Astrocyte of the spinal cord (primary cell): ENCODE data around the gene C15orf61.

Experiments
- DNase-seq: peaks from one replicate; pipeline ENCODE4 v3.0.0; 2011; ENCODE audit warnings: low read depth, low spot score
- H3K4me3 ChIP-seq: 2 replicates; pipeline ENCODE4 v1.5.1; 2011; ENCODE audit warnings: low read depth, mild to moderate bottlenecking, low read length, moderate library complexity
- in situ Hi-C: cut with HindIII; loops from 2 replicates; pipeline ENCODE4 v1.10.0; 2017; ENCODE audit warnings: low sequenced_read_pairs
- TF ChIP-seq, protein P1 (sequence below): IDR thresholded peaks from 2 replicates; pipeline ENCODE4 v1.5.1; 2012; ENCODE audit warnings: low read depth, mild to moderate bottlenecking, low read length, inconsistent platforms

Gene C15orf61

DNA sequence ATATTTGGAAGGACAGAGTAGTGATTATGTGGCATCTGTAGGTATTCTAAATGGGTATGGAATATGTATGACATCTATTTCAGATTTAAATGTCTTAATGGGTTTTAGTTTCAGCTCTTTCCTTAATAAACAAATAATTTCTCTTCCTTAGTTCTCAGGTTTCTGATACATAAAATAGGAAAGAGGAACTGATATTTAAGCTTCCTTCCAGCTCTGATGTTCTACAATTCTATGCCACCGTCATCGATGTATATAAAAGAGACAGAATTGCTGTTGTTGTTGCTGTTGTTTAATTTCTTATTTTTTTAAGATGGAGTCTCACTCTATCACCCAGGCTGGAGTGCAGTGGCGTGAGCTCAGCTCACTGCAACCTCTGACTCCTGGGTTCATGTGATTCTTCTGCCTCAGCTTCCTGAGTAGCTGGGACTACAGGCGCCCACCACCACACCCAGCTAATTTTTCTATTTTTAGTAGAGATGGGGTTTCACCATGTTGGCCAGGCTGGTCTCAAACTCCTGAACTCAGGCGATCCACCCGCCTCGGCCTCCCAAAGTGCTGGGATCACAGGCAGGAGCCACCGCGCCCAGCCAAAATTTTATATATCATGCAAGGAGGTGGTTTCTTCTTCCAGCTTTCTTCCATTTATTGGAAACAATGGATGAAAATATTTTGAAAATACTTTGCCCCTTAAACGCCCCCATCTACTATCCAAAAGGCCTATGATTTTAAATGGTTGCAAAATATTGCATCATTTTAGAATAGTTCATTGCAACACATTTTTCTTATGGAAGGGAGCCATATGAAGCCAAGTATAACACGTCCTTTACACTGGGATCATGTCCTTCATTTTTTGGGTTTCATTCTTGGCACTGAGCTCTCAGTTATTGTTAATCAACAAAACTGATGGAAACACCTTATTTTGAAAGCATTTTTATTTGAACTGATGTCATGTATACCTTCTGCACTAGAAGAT is 13.9 kb upstream of the C15orf61 start:
- DNase-seq, result no peak
- TF ChIP-seq, protein P1, sequence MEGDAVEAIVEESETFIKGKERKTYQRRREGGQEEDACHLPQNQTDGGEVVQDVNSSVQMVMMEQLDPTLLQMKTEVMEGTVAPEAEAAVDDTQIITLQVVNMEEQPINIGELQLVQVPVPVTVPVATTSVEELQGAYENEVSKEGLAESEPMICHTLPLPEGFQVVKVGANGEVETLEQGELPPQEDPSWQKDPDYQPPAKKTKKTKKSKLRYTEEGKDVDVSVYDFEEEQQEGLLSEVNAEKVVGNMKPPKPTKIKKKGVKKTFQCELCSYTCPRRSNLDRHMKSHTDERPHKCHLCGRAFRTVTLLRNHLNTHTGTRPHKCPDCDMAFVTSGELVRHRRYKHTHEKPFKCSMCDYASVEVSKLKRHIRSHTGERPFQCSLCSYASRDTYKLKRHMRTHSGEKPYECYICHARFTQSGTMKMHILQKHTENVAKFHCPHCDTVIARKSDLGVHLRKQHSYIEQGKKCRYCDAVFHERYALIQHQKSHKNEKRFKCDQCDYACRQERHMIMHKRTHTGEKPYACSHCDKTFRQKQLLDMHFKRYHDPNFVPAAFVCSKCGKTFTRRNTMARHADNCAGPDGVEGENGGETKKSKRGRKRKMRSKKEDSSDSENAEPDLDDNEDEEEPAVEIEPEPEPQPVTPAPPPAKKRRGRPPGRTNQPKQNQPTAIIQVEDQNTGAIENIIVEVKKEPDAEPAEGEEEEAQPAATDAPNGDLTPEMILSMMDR, result no peak
- in situ Hi-C loops, result no loop called here
- H3K4me3 ChIP-seq, result no peak overlapping the region

DNA sequence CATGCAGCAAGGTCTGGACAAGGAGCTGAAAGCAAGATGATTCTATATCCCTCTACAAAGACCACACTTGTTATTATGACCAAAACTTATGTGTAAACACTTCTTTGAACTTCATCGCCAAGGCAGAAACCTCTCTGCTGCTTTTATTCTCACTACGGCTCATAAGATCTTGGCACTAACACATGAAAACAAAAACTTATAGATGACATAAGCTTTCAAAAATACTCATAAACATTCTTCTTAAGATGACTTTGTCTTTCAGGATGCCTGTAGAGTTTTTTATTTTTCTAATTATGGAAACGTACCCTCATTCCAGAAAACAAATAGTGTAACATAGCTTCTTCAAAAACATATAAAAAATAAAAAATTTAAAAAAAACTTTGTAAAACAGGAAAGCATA is 12.5 kb upstream of the C15orf61 start:
- in situ Hi-C loops, result no loop called here
- TF ChIP-seq, protein P1, result no peak
- H3K4me3 ChIP-seq, result no peak overlapping the region
- no peak for DNase-seq

DNA sequence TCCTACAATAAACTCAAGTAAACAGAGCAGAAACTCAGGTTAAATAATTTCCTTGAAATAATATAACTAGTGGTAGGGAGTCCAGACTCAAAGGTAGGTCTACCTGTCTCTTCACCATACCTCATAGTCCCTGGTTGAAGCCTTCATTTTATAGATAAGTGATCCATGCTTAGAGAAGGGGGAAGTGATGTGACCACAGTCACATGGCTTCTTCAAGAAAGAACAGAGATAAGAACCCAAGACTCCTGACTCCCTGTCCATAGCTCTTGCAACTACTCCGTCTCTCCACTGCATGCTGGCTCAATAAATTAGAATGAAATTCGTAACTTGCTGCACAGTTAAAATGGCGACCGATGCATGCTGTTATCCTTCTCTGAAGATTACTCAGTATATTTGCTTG is 11.0 kb upstream of the C15orf61 start:
- no peak for DNase-seq
- in situ Hi-C loops, result no loop called here
- H3K4me3 ChIP-seq, result no peak overlapping the region
- TF ChIP-seq, protein P1, result no peak

DNA sequence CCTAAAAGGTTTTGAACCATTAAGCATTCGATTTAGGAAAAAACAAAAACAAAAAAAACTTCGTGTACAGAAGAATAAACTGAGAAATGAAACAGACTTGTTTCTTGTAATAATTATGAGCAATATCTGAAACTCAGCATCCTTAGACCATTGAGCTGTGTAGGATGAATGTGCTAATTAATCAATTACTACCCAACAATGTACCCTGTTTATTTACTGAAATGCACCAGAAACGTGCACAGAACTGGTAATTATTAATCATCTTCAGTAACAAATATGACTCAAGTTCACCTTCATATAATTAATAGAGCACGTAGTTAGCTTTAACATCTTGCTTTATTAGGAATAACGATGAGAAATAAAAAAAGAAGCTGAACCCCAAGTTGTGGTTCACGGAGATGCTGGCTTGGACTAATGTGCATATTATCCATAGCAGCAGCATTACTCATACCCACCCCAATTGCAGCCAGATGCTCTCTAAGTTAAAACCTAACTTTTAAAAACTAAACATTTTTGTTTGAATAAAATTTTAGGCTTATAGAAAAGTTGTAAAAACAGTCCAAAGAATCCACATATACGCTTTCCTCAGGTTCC is 10.2 kb upstream of the C15orf61 start:
- in situ Hi-C loops, result no loop called here
- DNase-seq, result peak; percentile 56
- H3K4me3 ChIP-seq, result no peak overlapping the region
- TF ChIP-seq, protein P1, result no peak

DNA sequence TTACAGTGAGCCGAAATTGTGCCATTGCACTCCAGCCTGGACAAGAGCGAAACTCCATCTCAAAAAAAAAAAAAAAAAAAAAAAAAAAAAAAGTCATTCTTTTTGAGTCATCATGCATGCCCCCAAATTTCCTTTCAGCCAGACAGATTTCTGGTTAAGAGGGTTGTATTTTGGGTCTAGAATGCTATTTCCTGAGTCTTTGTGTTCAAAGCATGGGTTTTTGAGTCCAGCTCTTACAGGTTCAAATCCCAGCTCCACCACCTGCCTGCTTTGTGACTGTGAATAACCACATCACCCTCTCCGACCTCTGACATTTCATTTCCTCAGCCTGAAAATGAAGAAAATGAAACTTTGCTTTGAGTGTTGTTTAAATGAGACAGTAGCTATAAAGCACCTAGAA is 9.3 kb upstream of the C15orf61 start:
- TF ChIP-seq, protein P1, result no peak
- DNase-seq, result no peak
- no peak overlapping the region for H3K4me3 ChIP-seq
- in situ Hi-C loops, result no loop called here

DNA sequence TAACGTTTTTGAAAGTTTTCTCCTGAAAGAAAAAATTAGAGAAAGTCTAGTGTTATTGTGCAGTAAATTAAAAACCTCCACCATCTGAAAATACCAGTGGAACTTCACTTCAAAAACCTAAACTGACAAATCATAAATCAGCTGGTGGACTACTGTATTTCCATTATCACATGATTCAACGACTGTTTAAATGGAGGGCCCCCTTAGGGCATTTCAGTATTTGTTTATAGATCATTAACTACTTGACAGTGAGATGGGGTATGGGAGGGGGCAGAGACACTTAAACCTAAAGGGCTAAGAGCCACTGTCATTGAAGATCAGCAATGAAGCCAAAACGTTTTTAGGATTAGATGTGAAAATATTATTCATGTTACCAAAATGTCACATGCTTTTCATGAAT is 8.8 kb upstream of the C15orf61 start:
- H3K4me3 ChIP-seq, result no peak overlapping the region
- in situ Hi-C loops, result no loop called here
- DNase-seq, result no peak
- TF ChIP-seq, protein P1, result no peak
